Upper lobe of right lung (tissue), 1 donor: ENCODE data around the gene CELA3A. TPM values are rescaled to one million over a fixed set of nuclear protein-coding genes. Genes with fewer than 3 reads are reported as not detected.

Experiments used
- ATAC-seq: fragments of 200-7000 bp; cut with Tn5 transposase; one replicate; pipeline ENCODE4 v1.9.1; 2020; ENCODE audit warnings: mild to moderate bottlenecking, moderate library complexity
- DNase-seq: peaks from one replicate; pipeline ENCODE4 v3.0.0-alpha.2; 2020
- H3K27ac ChIP-seq: fragments of 200-600 bp; one replicate; pipeline ENCODE4 v1.8.0; 2022
- H3K27me3 ChIP-seq: fragments of 200-600 bp; one replicate; pipeline ENCODE4 v1.8.0; 2022; ENCODE audit warnings: mild to moderate bottlenecking
- H3K36me3 ChIP-seq: fragments of 200-600 bp; one replicate; pipeline ENCODE4 v1.8.0; 2022
- H3K4me1 ChIP-seq: fragments of 200-600 bp; one replicate; pipeline ENCODE4 v1.8.0; 2022
- H3K4me3 ChIP-seq: fragments of 200-600 bp; one replicate; pipeline ENCODE4 v1.8.0; 2022; ENCODE audit warnings: mild to moderate bottlenecking
- H3K9me3 ChIP-seq: fragments of 200-600 bp; one replicate; pipeline ENCODE4 v1.8.0; 2022
- intact Hi-C: fragments of 100-400 bp; cut with DNase I; formaldehyde crosslinking; loops from one replicate; pipeline ENCODE4 v1.11.0; 2022
- total RNA-seq: library from RNA; stranded (reverse); fragmentation: NEBNext Ultra II Directional; extraction: Animal tissue kit (Norgen Biotek cat#: 25700); gene quantifications from one replicate; pipeline ENCODE4 v1.2.1, GENCODE V29; 2021
- TF ChIP-seq, protein P1 (sequence below): fragments of 200-600 bp; IDR thresholded peaks from one replicate; pipeline ENCODE4 v1.8.0; 2022; ENCODE audit warnings: antibody characterized with exemption
- donor health status: DM: no; HTN: yes; CAD: no; lungs with severe emphysema.

CELA3A gene
- total RNA-seq, 1 donor from 2014 or later, result not detected

DNA sequence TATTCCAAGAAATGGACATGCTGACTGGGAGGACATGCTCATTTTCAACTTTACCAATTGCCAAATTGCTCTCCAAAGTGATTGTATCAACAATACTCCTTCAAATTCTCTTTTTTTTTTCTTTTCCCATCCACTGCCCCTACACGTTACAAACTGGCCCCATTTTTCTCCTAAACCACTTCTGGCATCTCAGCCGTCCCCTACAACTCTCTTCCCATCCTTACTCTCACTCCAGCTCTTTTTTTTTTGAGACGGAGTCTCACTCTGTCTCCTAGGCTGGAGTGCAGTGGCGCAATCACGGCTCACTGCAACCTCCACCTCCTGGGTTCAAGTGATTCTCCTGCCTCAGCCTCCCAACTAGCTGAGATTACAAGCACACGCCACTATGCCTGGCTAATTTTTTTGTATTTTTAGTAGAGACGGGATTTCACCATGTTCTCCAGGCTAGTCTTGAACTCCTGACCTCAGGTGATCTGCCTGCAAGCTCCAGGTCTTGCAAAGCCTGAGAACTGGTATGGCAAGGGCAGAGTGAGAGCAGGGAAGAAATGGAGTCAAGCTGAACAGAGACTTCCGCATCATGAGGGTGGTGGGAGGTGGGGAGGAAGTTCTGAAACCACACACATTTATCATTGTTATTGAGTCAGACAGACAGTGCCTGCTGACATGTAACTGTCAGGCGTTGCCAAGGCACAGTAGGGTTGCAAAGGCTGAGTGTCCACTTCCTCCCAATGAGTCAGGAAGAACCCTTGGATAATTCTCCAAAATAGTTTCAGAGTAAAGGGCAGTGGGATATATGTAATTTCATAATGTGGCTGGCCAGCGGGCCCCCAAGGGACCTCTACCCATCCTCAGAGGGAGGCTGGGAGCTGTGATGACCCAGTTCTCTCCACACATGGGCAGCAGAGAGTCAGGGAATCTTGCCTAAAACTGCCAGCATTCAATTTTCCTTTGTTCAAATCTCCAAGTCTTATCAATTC, 17.4 kb downstream of the CELA3A start:
- no peak overlapping the region for H3K4me3 ChIP-seq
- no peaks in the 10 kb centered on the region for H3K9me3 ChIP-seq
- peak overlapping the region; percentile 65 for H3K27ac ChIP-seq
- no peak for DNase-seq
- no peaks in the 10 kb centered on the region for H3K27me3 ChIP-seq
- H3K4me1 ChIP-seq, result no peaks in the 10 kb centered on the region
- intact Hi-C loops, result no loop called here
- TF ChIP-seq, protein P1, sequence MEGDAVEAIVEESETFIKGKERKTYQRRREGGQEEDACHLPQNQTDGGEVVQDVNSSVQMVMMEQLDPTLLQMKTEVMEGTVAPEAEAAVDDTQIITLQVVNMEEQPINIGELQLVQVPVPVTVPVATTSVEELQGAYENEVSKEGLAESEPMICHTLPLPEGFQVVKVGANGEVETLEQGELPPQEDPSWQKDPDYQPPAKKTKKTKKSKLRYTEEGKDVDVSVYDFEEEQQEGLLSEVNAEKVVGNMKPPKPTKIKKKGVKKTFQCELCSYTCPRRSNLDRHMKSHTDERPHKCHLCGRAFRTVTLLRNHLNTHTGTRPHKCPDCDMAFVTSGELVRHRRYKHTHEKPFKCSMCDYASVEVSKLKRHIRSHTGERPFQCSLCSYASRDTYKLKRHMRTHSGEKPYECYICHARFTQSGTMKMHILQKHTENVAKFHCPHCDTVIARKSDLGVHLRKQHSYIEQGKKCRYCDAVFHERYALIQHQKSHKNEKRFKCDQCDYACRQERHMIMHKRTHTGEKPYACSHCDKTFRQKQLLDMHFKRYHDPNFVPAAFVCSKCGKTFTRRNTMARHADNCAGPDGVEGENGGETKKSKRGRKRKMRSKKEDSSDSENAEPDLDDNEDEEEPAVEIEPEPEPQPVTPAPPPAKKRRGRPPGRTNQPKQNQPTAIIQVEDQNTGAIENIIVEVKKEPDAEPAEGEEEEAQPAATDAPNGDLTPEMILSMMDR, result no peak
- H3K36me3 ChIP-seq, result no peaks in the 10 kb centered on the region
- peak; percentile 94 for ATAC-seq

DNA sequence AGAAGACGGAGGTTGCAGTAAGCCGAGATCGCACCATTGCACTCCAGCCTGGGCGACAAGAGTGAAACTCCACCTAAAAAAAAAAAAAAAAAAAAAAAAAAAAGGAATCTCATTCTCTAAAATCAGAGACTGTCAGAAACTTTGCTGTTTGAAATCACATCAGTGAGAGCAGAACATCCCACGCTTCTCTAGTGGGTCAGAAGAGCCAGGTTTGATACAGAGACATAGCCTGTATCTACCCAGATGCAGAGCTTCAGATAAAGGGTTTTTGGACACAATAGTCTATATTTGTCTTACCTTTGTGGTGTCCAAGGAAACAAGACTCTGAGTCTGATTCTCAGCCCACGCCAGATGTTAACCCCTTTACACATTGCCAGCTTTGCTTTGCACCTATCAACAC, 19.6 kb downstream of the CELA3A start:
- TF ChIP-seq, protein P1, result no peak
- no peaks in the 10 kb centered on the region for H3K27me3 ChIP-seq
- no peak overlapping the region for H3K27ac ChIP-seq
- no peak for ATAC-seq
- peaks cover 9% of the 10 kb centered on the region for H3K4me1 ChIP-seq
- H3K36me3 ChIP-seq, result no peaks in the 10 kb centered on the region
- no peak overlapping the region for H3K4me3 ChIP-seq
- no peaks in the 10 kb centered on the region for H3K9me3 ChIP-seq
- no peak for DNase-seq
- intact Hi-C loops, result no loop called here

DNA sequence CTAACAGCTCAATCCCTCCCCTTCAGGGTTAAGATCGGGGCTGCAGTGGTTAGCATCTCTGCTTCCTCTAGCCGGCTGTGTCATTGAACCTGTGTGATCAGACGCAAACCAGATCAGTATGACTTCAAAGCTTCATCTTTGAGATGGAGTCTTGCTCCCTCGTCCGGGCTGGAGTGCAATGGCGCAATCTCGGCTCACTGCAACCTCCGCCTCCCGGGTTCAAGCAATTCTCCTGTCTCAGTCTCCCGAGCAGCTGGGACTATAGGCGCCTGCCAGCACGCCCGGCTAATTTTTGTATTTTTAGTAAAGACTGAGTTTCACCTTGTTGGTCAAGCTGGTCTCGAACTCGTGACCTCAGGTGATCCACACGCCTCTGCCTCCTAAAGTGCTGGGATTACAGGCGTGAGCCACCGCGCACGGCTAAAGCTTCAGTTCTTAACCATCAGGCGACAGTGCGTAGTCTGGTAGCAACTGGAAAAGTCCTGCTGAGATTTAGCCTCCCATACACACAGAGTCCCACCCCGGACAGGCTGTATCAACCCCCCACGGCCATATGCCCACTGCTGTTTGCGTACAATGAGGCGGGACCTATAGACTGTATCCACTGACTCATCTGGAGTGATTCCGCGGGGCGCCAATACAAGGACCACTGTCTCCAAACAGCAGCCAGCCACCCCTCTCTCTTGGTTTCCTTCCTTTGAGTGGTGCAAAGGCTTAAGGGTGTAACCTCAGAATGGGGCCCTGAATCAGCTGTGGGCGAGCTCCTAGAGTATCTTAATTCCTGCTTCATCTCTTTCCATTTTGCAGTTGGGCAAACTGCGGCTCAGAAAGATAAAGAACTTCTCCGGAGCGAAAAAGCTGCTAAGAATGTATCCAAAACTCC, 23.3 kb downstream of the CELA3A start:
- peak overlapping the region; percentile 99 for H3K27ac ChIP-seq
- ATAC-seq (peak; percentile 69), DNase-seq (peak; percentile 76)
- peaks cover 17% of the 10 kb centered on the region for H3K4me1 ChIP-seq
- TF ChIP-seq, protein P1, result no peak
- peak overlapping the region; percentile 99 for H3K4me3 ChIP-seq
- H3K36me3 ChIP-seq, result no peaks in the 10 kb centered on the region
- intact Hi-C loops, result no loop called here
- no peaks in the 10 kb centered on the region for H3K27me3 ChIP-seq
- H3K9me3 ChIP-seq, result no peaks in the 10 kb centered on the region

DNA sequence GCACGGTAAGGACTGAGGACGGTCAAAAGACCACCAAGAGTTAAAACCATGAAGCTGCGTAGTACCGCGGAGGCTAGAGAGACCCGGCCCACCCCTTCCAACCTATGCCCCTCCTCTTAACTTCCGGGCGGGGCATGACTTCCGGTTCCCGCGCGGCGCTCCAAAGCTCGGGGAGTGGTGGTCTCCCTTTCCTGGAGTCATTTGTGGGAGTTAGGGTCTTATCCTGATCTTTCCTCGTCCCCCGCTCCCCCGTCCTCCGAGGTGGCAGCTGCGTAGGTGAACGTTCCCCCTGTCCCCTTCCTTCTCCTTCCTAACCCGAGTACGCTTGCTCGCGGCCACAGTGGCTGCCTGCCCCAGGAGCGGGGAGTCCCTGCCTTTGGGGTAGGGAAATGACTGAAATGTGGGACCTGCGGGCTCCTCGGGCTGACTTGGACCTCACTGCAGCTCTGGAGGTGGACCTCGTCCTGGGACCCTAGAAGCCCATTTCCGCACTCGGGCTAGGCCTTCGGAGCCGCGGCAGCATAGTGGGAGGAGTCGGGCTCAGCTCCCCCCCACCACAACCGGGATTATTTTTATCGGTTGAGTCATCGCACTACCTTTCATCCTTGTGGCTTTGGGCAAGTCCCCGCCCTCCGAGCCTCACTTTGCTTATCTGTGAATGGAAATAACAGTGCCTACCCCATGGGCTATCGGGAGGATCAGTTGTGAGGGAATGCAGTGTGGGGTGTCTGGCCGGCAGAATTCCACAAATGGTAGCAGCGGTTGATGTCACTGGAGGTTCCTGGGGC, 24.1 kb downstream of the CELA3A start:
- Histone ChIP-seq H3K9me3 (no peaks in the 10 kb centered on the region), H3K27me3 (no peaks in the 10 kb centered on the region), H3K36me3 (no peaks in the 10 kb centered on the region), H3K4me1 (peaks cover 17% of the 10 kb centered on the region), H3K4me3 (peak overlapping the region; percentile 99), H3K27ac (peak overlapping the region; percentile 99)
- peak; percentile 91 for DNase-seq
- intact Hi-C loops, result no loop called here
- ATAC-seq, result peak; percentile 93
- TF ChIP-seq, protein P1, result no peak

DNA sequence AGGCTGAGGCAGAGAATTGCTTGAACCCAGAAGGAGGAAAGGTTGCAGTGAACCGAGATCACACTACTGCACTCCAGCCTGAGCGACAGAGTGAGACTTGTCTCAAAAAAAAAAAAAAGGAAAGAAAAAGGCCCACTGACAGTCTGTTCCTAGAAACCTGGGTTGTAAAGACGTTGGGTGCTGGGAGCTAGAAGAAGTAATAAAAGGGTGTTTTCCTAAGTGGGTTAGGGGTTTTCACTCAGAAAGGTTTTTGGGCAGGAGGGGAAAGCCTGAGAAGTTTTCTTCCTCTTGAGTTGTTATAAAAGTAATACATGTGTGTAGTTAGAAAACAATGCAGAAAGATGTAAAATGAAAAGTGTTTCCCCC, 25.4 kb downstream of the CELA3A start:
- intact Hi-C loops, result no loop called here
- Histone ChIP-seq H3K36me3 (no peaks in the 10 kb centered on the region), H3K4me1 (peaks cover 21% of the 10 kb centered on the region), H3K27me3 (no peaks in the 10 kb centered on the region), H3K4me3 (no peak overlapping the region), H3K9me3 (no peaks in the 10 kb centered on the region), H3K27ac (no peak overlapping the region)
- ATAC-seq (no peak), DNase-seq (no peak)
- TF ChIP-seq, protein P1, result no peak
